B cell (primary cell): ENCODE results near the gene DRAM2.

Experiments used
- CTCF ChIP-seq: fragments of 200-600 bp; IDR thresholded peaks from one replicate; pipeline ENCODE4 v1.8.0; 2022; ENCODE audit warnings: antibody characterized with exemption, mild to moderate bottlenecking
- EZH2 ChIP-seq: IDR thresholded peaks from 2 replicates; pipeline ENCODE4 v1.6.1; 2012; ENCODE audit warnings: borderline replicate concordance, low read depth, mild to moderate bottlenecking, moderate library complexity, low read length; ENCODE audit not compliant: insufficient read depth, poor library complexity, severe bottlenecking

- no peak for TF ChIP-seq CTCF
- no peak for TF ChIP-seq EZH2
Measured at GRCh38 chr1:111176678-111177077, 36.8 kb upstream of the DRAM2 start.
